HL-60/S4 treated with retinoic acid at 250 ng/mL for 4 days and 3 days (cell line): Measurements from ENCODE around the gene SLC38A11.

Source experiments
- in situ Hi-C: fragments of 300-500 bp; cut with MboI; formaldehyde crosslinking; loops from 2 replicates; pipeline ENCODE4 v1.7.0; 2022; ENCODE audit warnings: low sequenced_read_pairs

Gene SLC38A11

GRCh38 chr2:164974221-164974620 is 18.9 kb upstream of the SLC38A11 start:
- in situ Hi-C loops = no loop called here

- in situ Hi-C loops = no loop called here
Measured at GRCh38 chr2:164972216-164972615, 16.9 kb upstream of the SLC38A11 start.

- in situ Hi-C loops = no loop called here
Measured at GRCh38 chr2:164969909-164970690, 14.8 kb upstream of the SLC38A11 start.

- in situ Hi-C loops = no loop called here
Measured at GRCh38 chr2:164967781-164968228, 12.5 kb upstream of the SLC38A11 start.

- in situ Hi-C loops = no loop called here
Measured at GRCh38 chr2:164967361-164967760, 12.0 kb upstream of the SLC38A11 start.

GRCh38 chr2:164964700-164965099 is 9.4 kb upstream of the SLC38A11 start:
- in situ Hi-C loops = no loop called here

GRCh38 chr2:164960159-164960558 is 4.8 kb upstream of the SLC38A11 start:
- in situ Hi-C loops = no loop called here

- in situ Hi-C loops = no loop called here
Measured at GRCh38 chr2:164954186-164954585, 1.1 kb downstream of the SLC38A11 start.

- in situ Hi-C loops = no loop called here
Measured at GRCh38 chr2:164953279-164953678, 2.0 kb downstream of the SLC38A11 start.

- in situ Hi-C loops = no loop called here
Measured at GRCh38 chr2:164952057-164952702, 3.1 kb downstream of the SLC38A11 start.

- in situ Hi-C loops = no loop called here
Measured at GRCh38 chr2:164948540-164948939, 6.8 kb downstream of the SLC38A11 start.

- in situ Hi-C loops = no loop called here
Measured at GRCh38 chr2:164947281-164947680, 8.0 kb downstream of the SLC38A11 start.

GRCh38 chr2:164943289-164943688 is 12.0 kb downstream of the SLC38A11 start:
- in situ Hi-C loops = no loop called here

- in situ Hi-C loops = no loop called here
Measured at GRCh38 chr2:164937864-164938401, 17.4 kb downstream of the SLC38A11 start.

- in situ Hi-C loops = no loop called here
Measured at GRCh38 chr2:164935118-164936101, 19.9 kb downstream of the SLC38A11 start.

GRCh38 chr2:164934401-164935117 is 20.8 kb downstream of the SLC38A11 start:
- in situ Hi-C loops = no loop called here

GRCh38 chr2:164933671-164934189 is 21.6 kb downstream of the SLC38A11 start:
- in situ Hi-C loops = no loop called here

GRCh38 chr2:164932377-164932776 is 22.9 kb downstream of the SLC38A11 start:
- in situ Hi-C loops = no loop called here

GRCh38 chr2:164928101-164928673 is 27.1 kb downstream of the SLC38A11 start:
- in situ Hi-C loops = no loop called here

GRCh38 chr2:164922134-164922533 is 33.2 kb downstream of the SLC38A11 start:
- in situ Hi-C loops = no loop called here
